Measurements from ENCODE around the gene PANK3.
"Not testable (repeated sequence)": the region's sequence is repeated elsewhere in the genome, so short reads cannot be mapped to it uniquely, and the experiment has no call there.

Gene PANK3

GRCh38 chr5:168578538-168579487 is at the start of gene PANK3:
PANK3 (minus strand) TSS chr5:168579368; CDS start chr5:168579283, 85 bp downstream.
- DNase-seq: peak; percentile 58 to 72

- no peak for DNase-seq
Measured at GRCh38 chr5:168624850-168625364, 45.7 kb upstream of the PANK3 start.

- DNase-seq: no peak
Measured at GRCh38 chr5:168620807-168621206, 41.6 kb upstream of the PANK3 start.

- DNase-seq: no peak
Measured at GRCh38 chr5:168614661-168615060, 35.5 kb upstream of the PANK3 start.

GRCh38 chr5:168613996-168614395 is 34.8 kb upstream of the PANK3 start:
- no peak for DNase-seq

GRCh38 chr5:168613396-168613795 is 34.2 kb upstream of the PANK3 start:
- no peak for DNase-seq

- no peak for DNase-seq
Measured at GRCh38 chr5:168612996-168613395, 33.8 kb upstream of the PANK3 start.

GRCh38 chr5:168612123-168612522 is 33.0 kb upstream of the PANK3 start:
- no peak for DNase-seq

- DNase-seq: no peak
Measured at GRCh38 chr5:168611165-168611564, 32.0 kb upstream of the PANK3 start.

GRCh38 chr5:168609806-168610482 is 30.8 kb upstream of the PANK3 start:
- DNase-seq: no peak

GRCh38 chr5:168608821-168609220 is 29.7 kb upstream of the PANK3 start:
- no peak for DNase-seq

- DNase-seq: no peak
Measured at GRCh38 chr5:168608386-168608785, 29.2 kb upstream of the PANK3 start.

GRCh38 chr5:168607946-168608345 is 28.8 kb upstream of the PANK3 start:
- no peak for DNase-seq

GRCh38 chr5:168606562-168606961 is 27.4 kb upstream of the PANK3 start:
- DNase-seq: no peak

- no peak for DNase-seq
Measured at GRCh38 chr5:168604436-168604835, 25.3 kb upstream of the PANK3 start.

- no peak for DNase-seq
Measured at GRCh38 chr5:168603746-168604145, 24.6 kb upstream of the PANK3 start.

- no peak for DNase-seq
Measured at GRCh38 chr5:168602517-168602916, 23.3 kb upstream of the PANK3 start.

- no peak for DNase-seq
Measured at GRCh38 chr5:168601972-168602371, 22.8 kb upstream of the PANK3 start.

- no peak for DNase-seq
Measured at GRCh38 chr5:168600409-168600808, 21.2 kb upstream of the PANK3 start.

GRCh38 chr5:168599826-168600225 is 20.7 kb upstream of the PANK3 start:
- no peak for DNase-seq

GRCh38 chr5:168598639-168599038 is 19.5 kb upstream of the PANK3 start:
- DNase-seq: no peak

- no peak for DNase-seq
Measured at GRCh38 chr5:168596927-168597326, 17.8 kb upstream of the PANK3 start.

GRCh38 chr5:168596122-168596521 is 17.0 kb upstream of the PANK3 start:
- DNase-seq: not testable (repeated sequence)

- no peak for DNase-seq
Measured at GRCh38 chr5:168592014-168592368, 12.8 kb upstream of the PANK3 start.

All from NCI-H2081 (cell line).